BJ (cell line): Measurements from ENCODE around the gene KCNK5. TPM values are rescaled to one million over a fixed set of nuclear protein-coding genes. Genes with fewer than 3 reads are reported as not detected.

Source experiments
- CTCF ChIA-PET: fragments of 350-600 bp; formaldehyde crosslinking; extraction: SDS; loops from one replicate; lab custom pipeline; 2021; ENCODE audit warnings: antibody characterized with exemption, inconsistent platforms; lab: Yijun Ruan, JAX
- POLR2A ChIA-PET: fragments of 300-600 bp; sonication (Branson Sonifier 250); formaldehyde crosslinking; extraction: SDS; loops from one replicate; lab custom pipeline; 2021; ENCODE audit warnings: antibody characterized with exemption; lab: Charles Lee
- DNase-seq: peaks from one replicate; pipeline ENCODE4 v3.0.0-alpha.2; 2011; ENCODE audit warnings: low read depth
- H3K27me3 ChIP-seq: 2 replicates; pipeline ENCODE4 v1.6.0; 2011; ENCODE audit warnings: low read length; ENCODE audit not compliant: control insufficient read depth, insufficient read depth
- H3K36me3 ChIP-seq: 2 replicates; pipeline ENCODE4 v1.5.1; 2011; ENCODE audit warnings: low read length; ENCODE audit not compliant: control insufficient read depth, insufficient read depth
- H3K4me3 ChIP-seq: 2 replicates; pipeline ENCODE4 v1.5.1; 2011; ENCODE audit warnings: low read depth, mild to moderate bottlenecking, control low read depth, low read length
- CTCF ChIP-seq: IDR thresholded peaks from 2 replicates; pipeline ENCODE4 v1.5.1; 2011; ENCODE audit warnings: low read depth, mild to moderate bottlenecking, control low read depth, inconsistent platforms, low read length, moderate library complexity; ENCODE audit not compliant: insufficient read depth
- polyA plus RNA-seq: library from polyadenylated mRNA; depleted of rRNA; stranded (reverse); fragments of >200 nt; gene quantifications from 2 replicates; pipeline ENCODE4 v1.2.3, GENCODE V29; 2011

The KCNK5 gene
- polyA plus RNA-seq, 1 experiment = not detected

GRCh38 chr6:39214120-39214813 lies 15.0 kb downstream of the KCNK5 start:
- POLR2A ChIA-PET = no interaction called here
- CTCF ChIA-PET = interaction anchor here (1.2 kb wide), 1 partner anchor 89 kb away, joined by 3 read pairs; no protein-coding TSS in a partner anchor
- DNase-seq = no peak

GRCh38 chr6:39213195-39213920 lies 15.9 kb downstream of the KCNK5 start:
- TF ChIP-seq CTCF = no peak
- DNase-seq = no peak
- no peak overlapping the region for H3K4me3 ChIP-seq
- no peaks in the 10 kb centered on the region for H3K27me3 ChIP-seq
- POLR2A ChIA-PET = no interaction called here
- H3K36me3 ChIP-seq = no peaks in the 10 kb centered on the region
- CTCF ChIA-PET = no interaction called here

More at GRCh38 chr6:39214120-39214813, 15.0 kb downstream of the KCNK5 start:
- Histone ChIP-seq H3K36me3 (no peaks in the 10 kb centered on the region), H3K27me3 (no peaks in the 10 kb centered on the region), H3K4me3 (no peak overlapping the region)
- no peak for TF ChIP-seq CTCF

- no peaks in the 10 kb centered on the region for H3K27me3 ChIP-seq
- CTCF ChIA-PET = no interaction called here
- POLR2A ChIA-PET = no interaction called here
- no peaks in the 10 kb centered on the region for H3K36me3 ChIP-seq
- TF ChIP-seq CTCF = no peak
- H3K4me3 ChIP-seq = no peak overlapping the region
- DNase-seq = no peak
These were observed 18.1 kb downstream of the KCNK5 start for GRCh38 chr6:39211183-39211582.

- TF ChIP-seq CTCF = no peak
- POLR2A ChIA-PET = no interaction called here
These were observed 18.8 kb downstream of the KCNK5 start for GRCh38 chr6:39210450-39210849.

GRCh38 chr6:39209911-39210310 lies 19.4 kb downstream of the KCNK5 start:
- no peaks in the 10 kb centered on the region for H3K36me3 ChIP-seq
- no peak for TF ChIP-seq CTCF
- POLR2A ChIA-PET = no interaction called here
- H3K4me3 ChIP-seq = no peak overlapping the region
- no peaks in the 10 kb centered on the region for H3K27me3 ChIP-seq
- no peak for DNase-seq
- CTCF ChIA-PET = no interaction called here

More at GRCh38 chr6:39210450-39210849, 18.8 kb downstream of the KCNK5 start:
- no peaks in the 10 kb centered on the region for H3K36me3 ChIP-seq
- no peaks in the 10 kb centered on the region for H3K27me3 ChIP-seq
- no peak overlapping the region for H3K4me3 ChIP-seq
- no peak for DNase-seq
- CTCF ChIA-PET = no interaction called here
